Upper lobe of left lung (tissue), 6 donors: ENCODE results near the gene BNC2. TPM values are rescaled to one million over a fixed set of nuclear protein-coding genes. Genes with fewer than 3 reads are reported as not detected.

Experiments
- ATAC-seq, 2 donors: fragments of 200-7000 bp; cut with Tn5 transposase; one replicate each; pipeline ENCODE4 v1.9.1; 2022; ENCODE audit warnings: mild to moderate bottlenecking in 2 of 2, moderate library complexity in 2 of 2; ENCODE audit not compliant: low FRiP score in 2 of 2
- DNase-seq, 2 donors: peaks; one replicate each; pipeline ENCODE4 v3.0.0-alpha.2; 2019 to 2020
- H3K27ac ChIP-seq, 4 donors: fragments of 200-600 bp; sonication (generic); one replicate each; pipeline ENCODE4 v1.5.1; 2016 to 2019
- H3K27me3 ChIP-seq, 4 donors: fragments of 200-600 bp; sonication (generic); one replicate each; pipeline ENCODE4 v1.5.1; 2017 to 2019
- H3K36me3 ChIP-seq, 4 donors: fragments of 200-600 bp; sonication (generic); one replicate each; pipeline ENCODE4 v1.5.1; 2016 to 2019
- H3K4me1 ChIP-seq, 4 donors: fragments of 200-600 bp; sonication (generic); one replicate each; pipeline ENCODE4 v1.5.1; 2018 to 2019
- H3K4me3 ChIP-seq, 4 donors: fragments of 200-600 bp; sonication (generic); one replicate each; pipeline ENCODE4 v1.5.1; 2017 to 2019; ENCODE audit warnings: mild to moderate bottlenecking in 2 of 4, moderate library complexity in 1 of 4
- H3K9me3 ChIP-seq, 4 donors: fragments of 200-600 bp; sonication (generic); one replicate each; pipeline ENCODE4 v1.5.1; 2018 to 2019
- CTCF ChIP-seq, 6 experiments: fragments of 450-650 bp in 4 of 6; fragments of 200-600 bp in 2 of 6; sonication (generic) in 2 of 6; IDR thresholded peaks; one replicate each; pipeline ENCODE4 v1.5.1; 2016 to 2019; ENCODE audit warnings: antibody characterized with exemption in 6 of 6
- EP300 ChIP-seq, 4 donors: sonication (generic); formaldehyde crosslinking; IDR thresholded peaks; one replicate each; pipeline ENCODE4 v1.5.1; 2017; ENCODE audit warnings: antibody characterized with exemption in 4 of 4, control low read depth in 2 of 4
- POLR2A ChIP-seq, 4 donors: fragments of 450-650 bp; IDR thresholded peaks; one replicate each; pipeline ENCODE4 v1.5.1; 2016 to 2017; ENCODE audit warnings: antibody characterized with exemption in 4 of 4, mild to moderate bottlenecking in 2 of 4
- POLR2AphosphoS5 ChIP-seq, 2 donors: sonication (generic); formaldehyde crosslinking; IDR thresholded peaks; one replicate each; pipeline ENCODE4 v1.5.1; 2017; ENCODE audit warnings: antibody characterized with exemption in 2 of 2
- WGBS, 2 donors: methylation state at CpG; one replicate each; pipeline ENCODE4 v1.1.5; 2017 to 2018; 5-methylcytosine and 5-hydroxymethylcytosine counted together
- total RNA-seq, 6 donors: library from RNA; depleted of rRNA in 4 of 6; stranded (reverse); fragments of >200 nt in 4 of 6; gene quantifications; one replicate each; pipeline versions ENCODE4 v1.1.0 to v1.2.1, GENCODE V29; 2016 to 2021
- donor health status: DM: no; HTN: no; CAD: no; lungs with moderate emphysema.
- donor health status: DM: no; HTN: yes; CAD: no; lungs with severe emphysema.

Gene BNC2
- total RNA-seq, 6 donors from 2014 or later = 4.6 to 21.7 (median 10.7) TPM

GRCh38 chr9:16535555-16535954 lies 334.9 kb downstream of the BNC2 start:
- TF ChIP-seq CTCF (IDR thresholded peaks at IDR 0.05) (no peak), POLR2A (IDR thresholded peaks at IDR 0.05) (no peak), EP300 (IDR thresholded peaks at IDR 0.05) (no peak), POLR2AphosphoS5 (IDR thresholded peaks at IDR 0.05) (no peak)
- Histone ChIP-seq H3K4me3 (no peak overlapping the region), H3K9me3 (no peaks in the 10 kb centered on the region), H3K4me1 (no peaks in the 10 kb centered on the region), H3K36me3 (no peaks in the 10 kb centered on the region), H3K27me3 (no peaks in the 10 kb centered on the region), H3K27ac (no peak overlapping the region)
- no peak for DNase-seq
- 78 to 83% methylated on average over 1 of the region's 1 CpG for WGBS, 2 donors
- ATAC-seq = no peak

GRCh38 chr9:16532681-16533450 lies 337.6 kb downstream of the BNC2 start:
- Histone ChIP-seq H3K27me3 (no peaks in the 10 kb centered on the region), H3K9me3 (no peaks in the 10 kb centered on the region), H3K27ac (no peak overlapping the region), H3K4me3 (no peak overlapping the region), H3K4me1 (no peaks in the 10 kb centered on the region), H3K36me3 (no peaks in the 10 kb centered on the region)
- WGBS, 2 donors = 65 to 66% methylated on average over 2 of the region's 2 CpGs
- no peak for ATAC-seq
- no peak for DNase-seq
- TF ChIP-seq CTCF (IDR thresholded peaks at IDR 0.05) (no peak), EP300 (IDR thresholded peaks at IDR 0.05) (no peak), POLR2A (IDR thresholded peaks at IDR 0.05) (no peak), POLR2AphosphoS5 (IDR thresholded peaks at IDR 0.05) (no peak)

GRCh38 chr9:16532272-16532671 lies 338.2 kb downstream of the BNC2 start:
- DNase-seq = no peak
- Histone ChIP-seq H3K4me1 (no peaks in the 10 kb centered on the region), H3K9me3 (no peaks in the 10 kb centered on the region), H3K27ac (no peak overlapping the region), H3K27me3 (no peaks in the 10 kb centered on the region), H3K36me3 (no peaks in the 10 kb centered on the region), H3K4me3 (no peak overlapping the region)
- 87 to 88% methylated on average over 3 of the region's 3 CpGs for WGBS, 2 donors
- ATAC-seq = no peak
- TF ChIP-seq POLR2AphosphoS5 (IDR thresholded peaks at IDR 0.05) = no peak
- no peak for TF ChIP-seq CTCF (IDR thresholded peaks at IDR 0.05)
- TF ChIP-seq POLR2A (IDR thresholded peaks at IDR 0.05) = no peak
- TF ChIP-seq EP300 (IDR thresholded peaks at IDR 0.05) = no peak

GRCh38 chr9:16530669-16531642 lies 339.5 kb downstream of the BNC2 start:
- Histone ChIP-seq H3K4me1 (no peaks in the 10 kb centered on the region), H3K4me3 (no peak overlapping the region), H3K27me3 (no peaks in the 10 kb centered on the region), H3K9me3 (no peaks in the 10 kb centered on the region), H3K27ac (no peak overlapping the region), H3K36me3 (no peaks in the 10 kb centered on the region)
- 70 to 73% methylated on average over 13 of the region's 13 CpGs for WGBS, 2 donors
- no peak for ATAC-seq
- TF ChIP-seq EP300 (IDR thresholded peaks at IDR 0.05) (no peak), POLR2A (IDR thresholded peaks at IDR 0.05) (no peak), POLR2AphosphoS5 (IDR thresholded peaks at IDR 0.05) (no peak), CTCF (IDR thresholded peaks at IDR 0.05) (no peak)
- peak in 1 of 2 donors; percentile 15 for DNase-seq
